B cell (primary cell): ENCODE results near the gene FES. TPM values are rescaled to one million over a fixed set of nuclear protein-coding genes. Genes with fewer than 3 reads are reported as not detected.

Experiments used
- ATAC-seq: fragments of 200-7000 bp; cut with Tn5 transposase; one replicate; pipeline ENCODE4 v1.10.0; 2021; ENCODE audit warnings: low read depth, mild to moderate bottlenecking, moderate number of reproducible peaks, moderate library complexity
- CTCF ChIA-PET: fragments of 350-600 bp; sonication (Branson Sonifier 250); formaldehyde crosslinking; loops from one replicate; lab custom pipeline; 2021; ENCODE audit warnings: antibody characterized with exemption, inconsistent platforms; lab: Charles Lee
- POLR2A ChIA-PET: fragments of 350-600 bp; sonication (Branson Sonifier 250); formaldehyde crosslinking; loops from one replicate; lab custom pipeline; 2021; ENCODE audit warnings: antibody characterized with exemption; lab: Charles Lee
- DNase-seq: peaks from one replicate; pipeline ENCODE4 v3.0.0; 2013
- H2AFZ ChIP-seq: 2 replicates; pipeline ENCODE4 v1.6.1; 2012; ENCODE audit warnings: mild to moderate bottlenecking, low read depth, low read length; ENCODE audit not compliant: insufficient read depth, poor library complexity, severe bottlenecking
- H3K27ac ChIP-seq, 2 donors: 1 replicate in 1 of 2; 2 replicates in 1 of 2; pipeline ENCODE4 v1.5.1; 2012 to 2013; ENCODE audit warnings: low read length in 2 of 2, mild to moderate bottlenecking in 2 of 2, moderate library complexity in 1 of 2
- H3K27me3 ChIP-seq, 4 experiments: fragments of 200-600 bp in 1 of 4; sonication (generic) in 1 of 4; replicated peaks in 1 of 4; 1 replicate in 2 of 4; 2 replicates in 2 of 4; pipeline versions ENCODE4 v1.6.1 to v1.7.0; 2013 to 2016; ENCODE audit warnings: low read length in 3 of 4, mild to moderate bottlenecking in 2 of 4, mixed read lengths in 1 of 4, moderate library complexity in 1 of 4; ENCODE audit not compliant: insufficient read depth in 4 of 4, control insufficient read depth in 3 of 4; ENCODE audit errors: control extremely low read depth in 1 of 4
- H3K36me3 ChIP-seq, 2 experiments: replicated peaks in 1 of 2; 1 replicate in 1 of 2; 2 replicates in 1 of 2; pipeline versions ENCODE4 v1.6.1 to v1.7.1; 2013; ENCODE audit warnings: low read length in 1 of 2; ENCODE audit not compliant: insufficient read depth in 2 of 2, control insufficient read depth in 1 of 2; ENCODE audit errors: control extremely low read depth in 1 of 2, extremely low read depth in 1 of 2
- H3K4me1 ChIP-seq, 2 donors: fragments of 200-600 bp in 1 of 2; sonication (generic) in 1 of 2; 1 replicate in 1 of 2; 2 replicates in 1 of 2; pipeline versions ENCODE4 v1.5.1 to v1.6.1; 2013 to 2017; ENCODE audit warnings: low read length in 2 of 2; ENCODE audit not compliant: control insufficient read depth in 2 of 2, insufficient read depth in 2 of 2
- H3K4me2 ChIP-seq: replicated peaks from 2 replicates; pipeline ENCODE3; 2012; ENCODE audit warnings: mild to moderate bottlenecking, low read depth, low read length; ENCODE audit not compliant: poor library complexity, severe bottlenecking
- H3K4me3 ChIP-seq, 5 experiments: fragments of 200-600 bp in 1 of 5; sonication (generic) in 1 of 5; 1 replicate in 3 of 5; 2 replicates in 2 of 5; pipeline versions ENCODE4 v1.5.1 to v1.7.0; 2011 to 2016; ENCODE audit warnings: low read length in 4 of 5, mild to moderate bottlenecking in 4 of 5, low read depth in 2 of 5, control low read depth in 1 of 5, moderate library complexity in 1 of 5; ENCODE audit not compliant: insufficient read depth in 1 of 5; ENCODE audit errors: control extremely low read depth in 1 of 5, extremely low read depth in 1 of 5
- H3K79me2 ChIP-seq: fragments of 200-600 bp; sonication (generic); one replicate; pipeline ENCODE4 v1.6.0; 2016; ENCODE audit warnings: low read length; ENCODE audit not compliant: control insufficient read depth, insufficient read depth
- H3K9ac ChIP-seq: fragments of 200-600 bp; sonication (generic); 2 replicates; pipeline ENCODE4 v1.6.1; 2017; ENCODE audit warnings: mild to moderate bottlenecking, low read length, moderate library complexity
- H3K9me3 ChIP-seq, 3 donors: one replicate each; pipeline versions ENCODE4 v1.6.1 to v1.7.1; 2013; ENCODE audit warnings: low read length in 2 of 3; ENCODE audit not compliant: control insufficient read depth in 2 of 3, insufficient read depth in 1 of 3; ENCODE audit errors: control extremely low read depth in 1 of 3
- H4K20me1 ChIP-seq: 2 replicates; pipeline ENCODE4 v1.6.0; 2012; ENCODE audit warnings: mild to moderate bottlenecking, low read length; ENCODE audit not compliant: insufficient read depth, control insufficient read depth, poor library complexity, severe bottlenecking
- H3K27ac Mint-ChIP-seq: one replicate; pipeline ENCODE4 v1.8.0; 2021; ENCODE audit warnings: mixed read lengths
- H3K27me3 Mint-ChIP-seq: one replicate; pipeline ENCODE4 v1.8.0; 2021; ENCODE audit warnings: mixed read lengths
- H3K4me1 Mint-ChIP-seq: one replicate; pipeline ENCODE4 v1.8.0; 2021; ENCODE audit warnings: mixed read lengths
- H3K4me3 Mint-ChIP-seq: one replicate; pipeline ENCODE4 v1.8.0; 2021; ENCODE audit warnings: mixed read lengths
- H3K9me3 Mint-ChIP-seq: one replicate; pipeline ENCODE4 v1.8.0; 2022; ENCODE audit warnings: mixed read lengths; ENCODE audit not compliant: insufficient read depth
- EZH2 ChIP-seq: IDR thresholded peaks from 2 replicates; pipeline ENCODE4 v1.6.1; 2012; ENCODE audit warnings: borderline replicate concordance, low read depth, mild to moderate bottlenecking, moderate library complexity, low read length; ENCODE audit not compliant: insufficient read depth, poor library complexity, severe bottlenecking
- WGBS: methylation state at CpG from one replicate; pipeline ENCODE4 v1.1.5; 2013; ENCODE audit warnings: missing lambda C conversion rate; ENCODE audit not compliant: insufficient coverage; 5-methylcytosine and 5-hydroxymethylcytosine counted together
- intact Hi-C: fragments of 100-400 bp; cut with micrococcal nuclease; formaldehyde crosslinking; loops from one replicate; pipeline ENCODE4 v1.10.0; 2022
- polyA plus RNA-seq: library from polyadenylated mRNA; depleted of rRNA; stranded (reverse); fragments of >200 nt; gene quantifications from 2 replicates; pipeline ENCODE4 v1.2.3, GENCODE V29; 2012
- total RNA-seq, 2 donors: library from RNA; stranded (reverse); fragments of 120-200 nt in 1 of 2; gene quantifications; 1 replicate in 1 of 2; 2 replicates in 1 of 2; pipeline versions ENCODE4 v1.2.3 to v1.2.4, GENCODE V29; 2013 to 2022
- TF ChIP-seq, protein P1 (sequence below): fragments of 200-600 bp; IDR thresholded peaks from one replicate; pipeline ENCODE4 v1.8.0; 2022; ENCODE audit warnings: antibody characterized with exemption, mild to moderate bottlenecking

Gene FES
- total and polyA plus RNA-seq, 2 donors (not counting 1 experiment from before 2014, with no cell fraction given), result 23.9 to 31.4 TPM

DNA sequence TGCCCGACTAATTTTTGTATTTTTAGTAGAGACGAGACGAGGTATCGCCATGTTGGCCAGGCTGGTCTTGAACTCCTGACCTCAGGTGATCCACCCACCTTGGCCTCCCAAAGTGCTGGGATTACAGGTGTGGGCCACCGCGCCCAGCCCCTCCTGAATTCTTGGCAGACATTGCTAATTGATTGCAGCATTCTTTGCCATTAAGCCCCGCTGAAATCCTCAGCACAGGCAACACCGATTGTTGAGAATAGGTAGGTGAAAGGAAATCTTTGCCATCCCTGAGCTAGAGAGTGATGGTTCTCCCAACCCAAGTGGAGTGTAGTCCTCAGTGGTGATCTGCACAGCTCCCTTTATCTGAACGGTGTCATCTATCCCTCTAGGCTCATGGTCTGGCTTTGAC, 20.4 kb downstream of the FES start:
- no peak for ATAC-seq
- Mint-ChIP-seq H3K4me1 (peaks cover 22% of the 10 kb centered on the region), H3K9me3 (no peaks in the 10 kb centered on the region), H3K27me3 (no peaks in the 10 kb centered on the region), H3K4me3 (no peak overlapping the region), H3K27ac (no peak overlapping the region)
- H3K36me3 ChIP-seq, result peaks cover 0 to 43% of the 10 kb centered on the region in 2 experiments
- H3K9ac ChIP-seq, result no peak overlapping the region
- TF ChIP-seq EZH2, result no peak
- TF ChIP-seq, protein P1, sequence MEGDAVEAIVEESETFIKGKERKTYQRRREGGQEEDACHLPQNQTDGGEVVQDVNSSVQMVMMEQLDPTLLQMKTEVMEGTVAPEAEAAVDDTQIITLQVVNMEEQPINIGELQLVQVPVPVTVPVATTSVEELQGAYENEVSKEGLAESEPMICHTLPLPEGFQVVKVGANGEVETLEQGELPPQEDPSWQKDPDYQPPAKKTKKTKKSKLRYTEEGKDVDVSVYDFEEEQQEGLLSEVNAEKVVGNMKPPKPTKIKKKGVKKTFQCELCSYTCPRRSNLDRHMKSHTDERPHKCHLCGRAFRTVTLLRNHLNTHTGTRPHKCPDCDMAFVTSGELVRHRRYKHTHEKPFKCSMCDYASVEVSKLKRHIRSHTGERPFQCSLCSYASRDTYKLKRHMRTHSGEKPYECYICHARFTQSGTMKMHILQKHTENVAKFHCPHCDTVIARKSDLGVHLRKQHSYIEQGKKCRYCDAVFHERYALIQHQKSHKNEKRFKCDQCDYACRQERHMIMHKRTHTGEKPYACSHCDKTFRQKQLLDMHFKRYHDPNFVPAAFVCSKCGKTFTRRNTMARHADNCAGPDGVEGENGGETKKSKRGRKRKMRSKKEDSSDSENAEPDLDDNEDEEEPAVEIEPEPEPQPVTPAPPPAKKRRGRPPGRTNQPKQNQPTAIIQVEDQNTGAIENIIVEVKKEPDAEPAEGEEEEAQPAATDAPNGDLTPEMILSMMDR, result no peak
- ChIA-PET POLR2A (interaction anchor here (1.7 kb wide), 1 partner anchor 19 kb away, joined by 5 read pairs; no protein-coding TSS in a partner anchor), CTCF (interaction anchor here (1.2 to 14.4 kb wide), 5 partner anchors 12 to 257 kb away, joined by 3 to 260 read pairs (median 3); partner anchors contain the start of genes FES, HDDC3 and UNC45A)
- H3K4me1 ChIP-seq, result peaks cover 13 to 19% of the 10 kb centered on the region in 2 donors
- peaks cover 3% of the 10 kb centered on the region for H3K79me2 ChIP-seq
- WGBS, result 98% methylated on average over 9 of the region's 9 CpGs
- no peak overlapping the region for H2AFZ ChIP-seq
- H3K27ac ChIP-seq, result no peak overlapping the region
- peaks cover 13% of the 10 kb centered on the region for H4K20me1 ChIP-seq
- H3K4me2 ChIP-seq, result no peak overlapping the region
- H3K4me3 ChIP-seq, result no peak overlapping the region
- H3K27me3 ChIP-seq, result no peaks in the 10 kb centered on the region
- DNase-seq, result no peak
- no peaks in the 10 kb centered on the region for H3K9me3 ChIP-seq
- intact Hi-C loops, result no loop called here

DNA sequence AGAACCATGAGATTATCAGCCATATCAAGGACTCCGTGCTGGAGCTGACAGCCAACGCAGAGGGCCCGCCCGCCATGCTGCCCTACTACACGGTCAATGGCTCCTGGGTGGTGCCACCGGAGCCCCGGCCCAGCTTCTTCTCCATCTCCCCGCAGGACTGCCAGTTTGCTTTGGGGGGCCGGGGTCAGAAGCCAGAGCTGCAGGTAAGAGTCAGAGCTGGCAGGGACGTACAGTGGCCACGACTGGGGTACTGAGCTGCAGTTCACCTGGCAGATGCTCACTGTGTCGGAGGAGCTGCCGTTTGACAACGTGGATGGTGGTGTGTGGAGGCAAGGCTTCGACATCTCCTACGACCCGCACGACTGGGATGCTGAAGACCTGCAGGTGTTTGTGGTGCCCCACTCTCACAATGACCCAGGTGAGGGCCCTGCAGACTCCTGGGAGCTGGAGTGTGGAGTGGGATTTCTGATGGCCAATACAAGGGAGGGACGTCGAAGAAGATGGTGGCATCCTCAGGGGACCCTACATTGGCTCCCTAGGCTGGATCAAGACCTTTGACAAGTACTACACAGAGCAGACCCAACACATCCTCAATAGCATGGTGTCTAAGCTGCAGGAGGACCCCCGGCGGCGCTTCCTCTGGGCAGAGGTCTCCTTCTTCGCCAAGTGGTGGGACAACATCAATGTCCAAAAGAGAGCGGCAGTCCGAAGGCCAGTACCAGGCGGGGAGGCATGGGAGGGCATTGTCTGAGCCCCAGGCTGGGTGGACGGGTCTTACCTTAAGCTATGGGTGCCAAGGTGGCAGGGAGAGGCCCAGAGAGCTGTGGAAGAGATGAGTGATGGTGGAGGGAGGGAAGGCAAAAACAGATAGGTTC, 21.2 kb downstream of the FES start:
- Histone ChIP-seq H3K27me3 (no peaks in the 10 kb centered on the region), H3K4me2 (no peak overlapping the region), H3K27ac (no peak overlapping the region), H2AFZ (no peak overlapping the region), H3K9ac (no peak overlapping the region), H3K4me3 (no peak overlapping the region), H3K9me3 (no peaks in the 10 kb centered on the region), H3K4me1 (peaks cover 13 to 19% of the 10 kb centered on the region in 2 donors), H3K36me3 (peaks cover 0 to 51% of the 10 kb centered on the region in 2 experiments), H3K79me2 (peaks cover 3% of the 10 kb centered on the region), H4K20me1 (peaks cover 13% of the 10 kb centered on the region)
- no peak for ATAC-seq
- TF ChIP-seq, protein P1, result no peak
- POLR2A ChIA-PET, result interaction anchor here (1.7 kb wide), 1 partner anchor 20 kb away, joined by 5 read pairs; no protein-coding TSS in a partner anchor
- intact Hi-C loops, result no loop called here
- Mint-ChIP-seq H3K9me3 (no peaks in the 10 kb centered on the region), H3K4me3 (peak overlapping the region; percentile 12), H3K27me3 (no peaks in the 10 kb centered on the region), H3K4me1 (peaks cover 22% of the 10 kb centered on the region), H3K27ac (no peak overlapping the region)
- DNase-seq, result no peak
- CTCF ChIA-PET, result interaction anchor here (1.2 to 14.4 kb wide), 5 partner anchors 12 to 258 kb away, joined by 3 to 260 read pairs (median 3); partner anchors contain the start of genes FES, HDDC3 and UNC45A
- WGBS, result 98% methylated on average over 26 of the region's 28 CpGs
